Uterus (tissue), 4 donors: ENCODE results near the gene ZDHHC14. TPM values are rescaled to one million over a fixed set of nuclear protein-coding genes. Genes with fewer than 3 reads are reported as not detected.

Experiments
- DNase-seq, 2 donors: peaks; one replicate each; pipeline ENCODE4 v3.0.0-alpha.2; 2019 to 2020
- H3K27ac ChIP-seq, 2 donors: fragments of 200-600 bp; sonication (generic); 1 replicate in 1 of 2; 2 replicates in 1 of 2; pipeline ENCODE4 v1.5.1; 2016 to 2018
- H3K27me3 ChIP-seq, 2 donors: fragments of 200-600 bp; sonication (generic); one replicate each; pipeline ENCODE4 v1.5.1; 2018 to 2019; ENCODE audit warnings: control low read depth in 1 of 2
- H3K36me3 ChIP-seq, 2 donors: fragments of 200-600 bp; sonication (generic); one replicate each; pipeline ENCODE4 v1.5.1; 2019; ENCODE audit warnings: control low read depth in 1 of 2
- H3K4me1 ChIP-seq, 2 donors: fragments of 200-600 bp; sonication (generic); one replicate each; pipeline ENCODE4 v1.5.1; 2018 to 2019; ENCODE audit warnings: control low read depth in 1 of 2
- H3K4me3 ChIP-seq, 2 donors: fragments of 200-600 bp; sonication (generic); 1 replicate in 1 of 2; 2 replicates in 1 of 2; pipeline ENCODE4 v1.5.1; 2018 to 2019; ENCODE audit warnings: mild to moderate bottlenecking in 1 of 2
- H3K9me3 ChIP-seq, 2 donors: fragments of 200-600 bp; sonication (generic); one replicate each; pipeline ENCODE4 v1.5.1; 2019; ENCODE audit warnings: control low read depth in 1 of 2
- POLR2A ChIP-seq, 2 donors: fragments of 450-650 bp; IDR thresholded peaks; one replicate each; pipeline ENCODE4 v1.6.1; 2016; ENCODE audit warnings: antibody characterized with exemption in 2 of 2, mild to moderate bottlenecking in 1 of 2, moderate library complexity in 1 of 2
- intact Hi-C: fragments of 100-400 bp; cut with DNase I; formaldehyde crosslinking; loops from one replicate; pipeline ENCODE4 v1.15.1; 2023; ENCODE audit warnings: low total_unique reads
- microRNA-seq: library from miRNA; unstranded; fragments of <30 nt; microRNA quantifications from one replicate; pipeline ENCODE4, GENCODE V29; 2016; ENCODE audit warnings: borderline microRNAs expressed, borderline replicate concordance
- small RNA-seq: library from RNA; depleted of rRNA; stranded (forward); fragments of <200 nt; gene quantifications from one replicate; pipeline ENCODE3, GENCODE V24; 2016
- total RNA-seq, 4 donors: library from RNA; depleted of rRNA in 3 of 4; stranded (reverse); fragments of >200 nt in 3 of 4; gene quantifications; one replicate each; pipeline versions ENCODE4 v1.1.0 to v1.2.4, GENCODE V29; 2014 to 2023
- TF ChIP-seq, protein P1 (sequence below), 4 experiments: fragments of 200-600 bp in 2 of 4; fragments of 450-650 bp in 2 of 4; sonication (generic) in 2 of 4; IDR thresholded peaks; one replicate each; pipeline ENCODE4 v1.5.1; 2016 to 2019; ENCODE audit warnings: antibody characterized with exemption in 4 of 4, mild to moderate bottlenecking in 2 of 4, moderate library complexity in 1 of 4
- donor health status: DM: yes; HTN: yes; CAD: no.

ZDHHC14 gene
- total RNA-seq, 4 donors from 2014 or later = 5.6 to 28.3 (median 12.9) TPM

DNA sequence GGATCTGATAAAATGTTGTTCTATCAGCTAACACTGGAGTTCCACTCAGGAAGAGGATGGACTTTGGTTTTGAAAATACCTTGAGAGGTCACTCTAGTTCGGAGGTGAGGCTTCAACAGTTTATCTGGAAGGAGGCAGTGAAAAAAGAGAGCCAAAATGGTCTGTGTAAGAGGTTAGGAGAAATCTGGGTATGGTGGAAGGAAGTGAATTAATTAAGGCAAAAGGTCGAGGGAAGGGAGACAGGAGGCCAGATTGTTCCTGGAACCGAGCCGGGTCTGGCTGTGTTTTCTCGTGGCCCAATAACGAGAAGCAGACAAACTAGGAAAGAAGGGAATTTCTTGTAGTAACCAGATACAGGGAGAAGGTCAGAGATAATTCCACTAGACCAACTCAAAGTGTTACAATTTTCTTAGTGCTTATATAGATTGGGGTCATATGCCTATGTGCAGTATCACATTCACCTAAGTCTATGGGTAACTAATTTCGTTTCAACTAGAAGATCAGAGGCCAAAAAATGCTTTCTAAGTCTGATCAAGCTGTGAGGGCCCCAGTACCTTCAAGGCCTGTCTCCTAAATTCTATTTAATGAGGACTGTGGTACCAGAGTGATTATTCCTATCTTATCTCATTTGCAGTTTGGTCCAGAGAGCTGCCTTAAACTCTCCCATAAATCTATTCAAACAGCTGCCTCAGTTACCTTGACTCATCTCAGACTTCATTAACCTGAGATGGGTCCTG, 346.1 kb downstream of the ZDHHC14 start:
- Histone ChIP-seq H3K36me3 (no peaks in the 10 kb centered on the region), H3K27ac (peak overlapping the region; percentile 65 to 71), H3K9me3 (no peaks in the 10 kb centered on the region), H3K27me3 (no peaks in the 10 kb centered on the region), H3K4me1 (no peaks in the 10 kb centered on the region), H3K4me3 (no peak overlapping the region)
- intact Hi-C loops = no loop called here
- TF ChIP-seq, protein P1, sequence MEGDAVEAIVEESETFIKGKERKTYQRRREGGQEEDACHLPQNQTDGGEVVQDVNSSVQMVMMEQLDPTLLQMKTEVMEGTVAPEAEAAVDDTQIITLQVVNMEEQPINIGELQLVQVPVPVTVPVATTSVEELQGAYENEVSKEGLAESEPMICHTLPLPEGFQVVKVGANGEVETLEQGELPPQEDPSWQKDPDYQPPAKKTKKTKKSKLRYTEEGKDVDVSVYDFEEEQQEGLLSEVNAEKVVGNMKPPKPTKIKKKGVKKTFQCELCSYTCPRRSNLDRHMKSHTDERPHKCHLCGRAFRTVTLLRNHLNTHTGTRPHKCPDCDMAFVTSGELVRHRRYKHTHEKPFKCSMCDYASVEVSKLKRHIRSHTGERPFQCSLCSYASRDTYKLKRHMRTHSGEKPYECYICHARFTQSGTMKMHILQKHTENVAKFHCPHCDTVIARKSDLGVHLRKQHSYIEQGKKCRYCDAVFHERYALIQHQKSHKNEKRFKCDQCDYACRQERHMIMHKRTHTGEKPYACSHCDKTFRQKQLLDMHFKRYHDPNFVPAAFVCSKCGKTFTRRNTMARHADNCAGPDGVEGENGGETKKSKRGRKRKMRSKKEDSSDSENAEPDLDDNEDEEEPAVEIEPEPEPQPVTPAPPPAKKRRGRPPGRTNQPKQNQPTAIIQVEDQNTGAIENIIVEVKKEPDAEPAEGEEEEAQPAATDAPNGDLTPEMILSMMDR (IDR thresholded peaks at IDR 0.05) = no peak
- TF ChIP-seq POLR2A (IDR thresholded peaks at IDR 0.05) = no peak
- DNase-seq = peak; percentile 80 to 83

Small RNA genes within 50 kb of the gene (microRNA-seq; reads per million reads assigned to microRNA genes)
- not detected for gene MIR3692

Small RNA genes within 50 kb of the gene (small RNA-seq; reads per million reads assigned to genes)
- not detected for gene MIR3692

Other genes starting within 250 kb of the ZDHHC14 start
- gene TMEM242, start 57.7 kb upstream of the ZDHHC14 start, total RNA-seq = 10 to 100 TPM in 3 of 4 donors, 1 to 10 TPM in 1; 3.3 to 14.2 (median 11.8) TPM